K562 (cell line): ENCODE results near the gene ASPG. TPM values are rescaled to one million over a fixed set of nuclear protein-coding genes. Genes with fewer than 3 reads are reported as not detected.
A peak's percentile ranks its signal among the peaks of the same experiment; 100 is the strongest.

Experiments
- ATAC-seq: fragments of 200-7000 bp; cut with Tn5 transposase; 3 replicates; pipeline ENCODE4 v1.9.1; 2020; ENCODE audit warnings: moderate library complexity
- BruUV-seq: library from RNA; stranded (reverse); fragments of 400-500 nt; replicated peaks from 2 replicates; lab custom pipeline; 2021; lab: Mats Ljungman, UMichigan
- CTCF ChIA-PET: fragments of 300-600 bp; formaldehyde crosslinking; extraction: SDS; loops from one replicate; lab custom pipeline; 2021; ENCODE audit warnings: low intra/inter-chr PET ratio; lab: Yijun Ruan, JAX
- POLR2A ChIA-PET: fragments of 300-600, 350-650 bp; sonication (Branson Sonifier 250); formaldehyde crosslinking; extraction: SDS; loops from one replicate; lab custom pipeline; 2021; ENCODE audit warnings: antibody characterized with exemption, inconsistent platforms; lab: Yijun Ruan, JAX
- DNase-seq, 4 experiments: peaks; one replicate each; pipeline versions ENCODE4 v3.0.0 to v3.0.0-alpha.2; 2011 to 2018; ENCODE audit warnings: low spot score in 3 of 4, mixed read lengths in 3 of 4; ENCODE audit errors: extremely low read depth in 1 of 4
- FAIRE-seq: peaks from 2 replicates; lab custom pipeline; 2011; peaks lifted over from hg19 to GRCh38; lab: Jason Lieb, UNC
- H2AFZ ChIP-seq: 2 replicates; pipeline ENCODE4 v1.6.0; 2011; ENCODE audit warnings: low read depth, low read length, control low read depth, inconsistent platforms
- H3K27ac ChIP-seq: fragments of 200-600 bp; 3 replicates; pipeline ENCODE4 v1.8.0; 2011; ENCODE audit warnings: low read depth, mild to moderate bottlenecking, control low read depth, inconsistent platforms, low read length, moderate library complexity, mixed read lengths; ENCODE audit errors: extremely low read depth
- H3K27me3 ChIP-seq, 2 experiments: fragments of 300-600 bp in 1 of 2; 2 replicates in 1 of 2; 3 replicates in 1 of 2; pipeline versions ENCODE4 v1.6.0 to v1.8.0; 2011; ENCODE audit warnings: inconsistent platforms in 2 of 2, low read length in 2 of 2, mild to moderate bottlenecking in 1 of 2, mixed read lengths in 1 of 2, moderate library complexity in 1 of 2; ENCODE audit not compliant: control insufficient read depth in 2 of 2, insufficient read depth in 2 of 2
- H3K36me3 ChIP-seq: fragments of 300-600 bp; 3 replicates; pipeline ENCODE4 v1.8.0; 2011; ENCODE audit warnings: mild to moderate bottlenecking, low read length, inconsistent platforms; ENCODE audit not compliant: control insufficient read depth, insufficient read depth
- H3K4me1 ChIP-seq, 2 experiments: fragments of 200-600 bp in 1 of 2; replicated peaks in 1 of 2; 2 replicates in 1 of 2; 3 replicates in 1 of 2; pipeline versions ENCODE4 v1.5.1 to v1.8.0; 2011; ENCODE audit warnings: inconsistent platforms in 2 of 2, low read length in 2 of 2, mild to moderate bottlenecking in 1 of 2, mixed read lengths in 1 of 2, moderate library complexity in 1 of 2; ENCODE audit not compliant: control insufficient read depth in 2 of 2, insufficient read depth in 2 of 2
- H3K4me2 ChIP-seq: 2 replicates; pipeline ENCODE4 v1.6.1; 2011; ENCODE audit warnings: low read length, control low read depth, inconsistent platforms, mixed read lengths; ENCODE audit not compliant: insufficient read depth
- H3K4me3 ChIP-seq: fragments of 200-600 bp; sonication (generic), shearing (Covaris generic); 2 replicates; pipeline ENCODE4 v1.5.1; 2016; ENCODE audit warnings: control low read depth, inconsistent platforms
- H3K79me2 ChIP-seq: fragments of 200-600 bp; 3 replicates; pipeline ENCODE4 v1.8.0; 2011; ENCODE audit warnings: low read length, inconsistent platforms; ENCODE audit not compliant: control insufficient read depth, insufficient read depth
- H3K9ac ChIP-seq, 2 experiments: 2 replicates each; pipeline versions ENCODE4 v1.6.0 to v1.6.1; 2011; ENCODE audit warnings: low read depth in 2 of 2, low read length in 2 of 2, control low read depth in 1 of 2, inconsistent platforms in 1 of 2, mild to moderate bottlenecking in 1 of 2, mixed read lengths in 1 of 2; ENCODE audit not compliant: insufficient read depth in 1 of 2
- H3K9me1 ChIP-seq: one replicate; pipeline ENCODE4 v1.6.0; 2011; ENCODE audit warnings: inconsistent platforms, mild to moderate bottlenecking, low read length, moderate library complexity; ENCODE audit not compliant: control insufficient read depth, insufficient read depth
- H3K9me3 ChIP-seq: replicated peaks from 2 replicates; pipeline ENCODE4 v1.5.1; 2011; ENCODE audit warnings: low read depth, low read length, inconsistent platforms; ENCODE audit not compliant: control insufficient read depth, insufficient read depth
- H4K20me1 ChIP-seq: replicated peaks from 2 replicates; pipeline ENCODE4 v1.6.1; 2011; ENCODE audit warnings: low read length, inconsistent platforms, mixed read lengths; ENCODE audit not compliant: control insufficient read depth, insufficient read depth
- ATF4 ChIP-seq: fragments of 450-650 bp; formaldehyde crosslinking; IDR thresholded peaks from 2 replicates; pipeline ENCODE4 v1.4.0; 2022; ENCODE audit warnings: mild to moderate bottlenecking, moderate library complexity
- ESRRA ChIP-seq: fragments of 450-650 bp; IDR thresholded peaks from 2 replicates; pipeline ENCODE4 v1.6.1; 2014; ENCODE audit warnings: low read depth, mild to moderate bottlenecking, moderate library complexity, borderline replicate concordance
- MGA ChIP-seq: fragments of 450-650 bp; IDR thresholded peaks from 2 replicates; pipeline ENCODE4 v1.6.1; 2016; ENCODE audit warnings: mild to moderate bottlenecking, moderate library complexity
- NEUROD1 ChIP-seq: fragments of 150-350 bp; IDR thresholded peaks from 2 replicates; pipeline ENCODE4 v1.6.1; 2014; ENCODE audit warnings: borderline replicate concordance, low read length, low read depth; ENCODE audit not compliant: partially characterized antibody
- PHB2 ChIP-seq: fragments of 450-650 bp; IDR thresholded peaks from 2 replicates; pipeline ENCODE4 v1.6.1; 2017; ENCODE audit warnings: low read depth
- TFE3 ChIP-seq: fragments of 450-650 bp; formaldehyde crosslinking; IDR thresholded peaks from 2 replicates; pipeline ENCODE4 v1.4.0; 2020; ENCODE audit warnings: mild to moderate bottlenecking, mixed read lengths
- WGBS: fragments of 100-300 bp; shearing (Covaris generic); methylation state at CpG from one replicate; pipeline ENCODE4 v1.1.6; 2016; ENCODE audit warnings: low coverage, mixed read lengths; ENCODE audit not compliant: insufficient coverage; ENCODE audit errors: missing lambda C conversion rate; 5-methylcytosine and 5-hydroxymethylcytosine counted together
- in situ Hi-C: fragments of 300-500 bp; cut with MboI; formaldehyde crosslinking; loops from 4 replicates; pipeline ENCODE4 v1.15.0; 2018; ENCODE audit warnings: inconsistent platforms, mixed read lengths
- intact Hi-C: fragments of 100-400 bp; cut with micrococcal nuclease; formaldehyde crosslinking; loops from 2 replicates; pipeline ENCODE4 v1.14.2; 2022
- polyA plus RNA-seq, 8 experiments: library from polyadenylated mRNA; depleted of rRNA in 4 of 8; stranded (reverse) in 5 of 8; unstranded in 3 of 8; fragments of >200 nt; fragmentation: Nextera tagmentation in 2 of 8; fragmentation: Illumina TruSeq in 1 of 8; extraction: Ambion mirVana in 2 of 8; extraction: Trizol in 1 of 8; gene quantifications; 2 replicates each; pipeline versions ENCODE4 v1.2.1 to v1.2.3, GENCODE V29; 2011 to 2014; ENCODE audit warnings: inconsistent platforms in 1 of 8, missing spikeins in 1 of 8
- total RNA-seq, 7 experiments: library from RNA; depleted of rRNA in 6 of 7; stranded (reverse); fragments of >200 nt in 6 of 7; fragmentation: Illumina TruSeq in 2 of 7; extraction: Trizol in 2 of 7; gene quantifications; 2 replicates each; pipeline versions ENCODE4 v1.2.1 to v1.2.3, GENCODE V29; 2011 to 2021; ENCODE audit warnings: low replicate concordance in 1 of 7

Gene ASPG
- total and polyA plus RNA-seq, 9 of the 15 experiments (the other 6 are each of a cell fraction or from before 2014, with no cell fraction given) = 0.18 TPM; not detected in 8

GRCh38 chr14:104107611-104108569 is 22.4 kb downstream of the ASPG start:
- FAIRE-seq (no peak), ATAC-seq (peak; percentile 79), DNase-seq (peak; percentile 19 to 52 (median 36))
- in situ Hi-C loops (no loop called here), intact Hi-C loops (no loop called here)
- no peak overlapping the region for H3K9ac ChIP-seq
- H3K4me3 ChIP-seq = no peak overlapping the region
- no peaks in the 10 kb centered on the region for H3K9me1 ChIP-seq
- ChIA-PET CTCF (no interaction called here), POLR2A (no interaction called here)
- no TSS peak for BruUV-seq
- H3K4me2 ChIP-seq = no peak overlapping the region
- no peak overlapping the region for H2AFZ ChIP-seq
- 0% methylated on average over 5 of the region's 32 CpGs for WGBS
- no peaks in the 10 kb centered on the region for H3K9me3 ChIP-seq
- H3K4me1 ChIP-seq = peaks cover 0 to 19% of the 10 kb centered on the region in 2 experiments; a peak in 2 of 5 replicates
- peaks cover 0 to 19% of the 10 kb centered on the region in 2 experiments; a peak in 1 of 5 replicates for H3K27me3 ChIP-seq
- no peak overlapping the region for H3K27ac ChIP-seq
- no peaks in the 10 kb centered on the region for H3K79me2 ChIP-seq
- H3K36me3 ChIP-seq = no peaks in the 10 kb centered on the region
- H4K20me1 ChIP-seq = no peaks in the 10 kb centered on the region
- no peak for TF ChIP-seq ATF4 (CRISPR knock-in tag)
- TF ChIP-seq NEUROD1 = no peak
- TF ChIP-seq ESRRA = no peak
- TF ChIP-seq MGA = no peak
- TF ChIP-seq PHB2 = no peak
- peak; percentile 51; the same call in 1 of the 2 replicates for TF ChIP-seq TFE3
